ENCODE data around the gene ZFAND3.

DNA sequence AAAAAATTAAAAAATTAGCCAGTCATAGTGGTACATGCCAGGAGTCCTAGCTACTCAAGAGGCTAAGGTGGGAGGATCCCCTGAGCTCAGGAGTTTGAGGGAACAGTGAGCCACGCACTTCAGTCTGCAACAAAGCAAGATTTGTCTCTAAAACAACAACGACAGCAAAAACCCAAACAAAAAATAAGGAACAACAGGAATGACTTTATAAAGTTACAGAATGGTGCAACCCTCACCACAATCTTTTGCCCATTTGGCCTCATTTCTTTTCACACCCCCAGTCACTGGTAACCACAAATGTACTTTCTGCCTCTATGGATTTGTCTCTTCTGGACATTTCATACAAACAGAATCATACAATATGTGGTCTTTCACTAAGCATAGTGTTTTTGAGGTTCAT lies 16.7 kb upstream of the ZFAND3 start:
- no peak for TF ChIP-seq CTCF (IDR thresholded peaks at IDR 0.05; ENCODE audit: insufficient read depth, low read depth, low read length)
- TF ChIP-seq EZH2 (IDR thresholded peaks at IDR 0.05; ENCODE audit: insufficient read depth, low read length) = no peak

Data from astrocyte (in vitro differentiated cells and primary cell).